ENCODE data around the gene SCARF2. TPM values are rescaled to one million over a fixed set of nuclear protein-coding genes. Genes with fewer than 3 reads are reported as not detected.

The SCARF2 gene
- total and polyA plus RNA-seq, 2 of the 13 experiments (the other 11 are each of a cell fraction or from before 2014, with no cell fraction given), result 3.3 to 6.2 TPM

- no peak within 1 kb of the TSS for H2AFZ ChIP-seq (ENCODE audit: low read length)
- DNase-seq (ENCODE audit: low spot score) (peak; percentile 83), ATAC-seq (peak; percentile 90), FAIRE-seq (peak; percentile 71)
- peaks cover 34% of the 10 kb centered on the region for H3K4me1 ChIP-seq (ENCODE audit: insufficient read depth, low read length)
- H3K4me2 ChIP-seq (ENCODE audit: low read depth, low read length), result peak within 1 kb of the TSS; percentile 80
- peak within 1 kb of the TSS; percentile 76 for H3K9ac ChIP-seq (ENCODE audit: insufficient read depth, low read depth, low read length)
- ChIA-PET POLR2A (interaction anchor here (0.6 to 1.6 kb wide), 9 partner anchors 9 to 277 kb away, joined by 3 to 7 read pairs (median 4); partner anchors contain the start of genes DGCR6L and TRMT2A), CTCF (ENCODE audit: low intra/inter-chr PET ratio, low total read pairs) (no interaction called here)
- peaks cover 1 to 14% of the 10 kb centered on the region in 2 experiments; a peak in 2 of 5 replicates for H3K27me3 ChIP-seq (ENCODE audit: control insufficient read depth in 1 of 2, insufficient read depth in 2 of 2, low read length in 2 of 2)
- no peaks in the 10 kb centered on the region; a peak in 1 of 5 replicates for H3K36me3 ChIP-seq (replicated peaks in 1 of 2; ENCODE audit: control insufficient read depth in 1 of 2, insufficient read depth in 2 of 2, low read length in 2 of 2)
- no peaks in the 10 kb centered on the region for H3K9me3 ChIP-seq (ENCODE audit: low read length)
- H3K27ac ChIP-seq (ENCODE audit: extremely low read length, insufficient read depth, low read length), result peak within 1 kb of the TSS; percentile 32
- no peaks in the 10 kb centered on the region for H4K20me1 ChIP-seq (ENCODE audit: insufficient read depth, low read length)
- H3K4me3 ChIP-seq (replicated peaks in 1 of 3; ENCODE audit: insufficient read depth in 1 of 3, low read depth in 2 of 3, low read length in 3 of 3), result peak within 1 kb of the TSS; percentile 59 to 82 (median 82)
- no peaks in the 10 kb centered on the region for H3K79me2 ChIP-seq (ENCODE audit: insufficient read depth, low read length)
- TSS peak; percentile 58 for BruUV-seq (replicated peaks)
- in situ Hi-C loops (cut with HindIII; ENCODE audit: extremely low pct_ligation_motif_present, low pct_unique_long_range_greater_than_20kb) (no loop called here), intact Hi-C loops (cut with micrococcal nuclease; ENCODE audit: unreplicated experiment) (no loop called here)
- 0% methylated on average over 3 of the region's 71 CpGs for WGBS (ENCODE audit: low lambda C conversion rate)
- TF ChIP-seq ZNF761 (CRISPR knock-in tag; conservative IDR thresholded peaks at IDR 0.05) (no peak), GMEB1 (CRISPR knock-in tag; IDR thresholded peaks at IDR 0.05; ENCODE audit: borderline replicate concordance) (peak; percentile 96), ZNF503 (CRISPR knock-in tag; IDR thresholded peaks at IDR 0.05) (no peak), FOXJ3 (CRISPR knock-in tag; IDR thresholded peaks at IDR 0.05; ENCODE audit: borderline replicate concordance) (no peak), ZMYM3 (CRISPR knock-in tag; IDR thresholded peaks at IDR 0.05) (0 out of 2 replicates have a peak, but pooled peaks have one; percentile 29), REST (IDR thresholded peaks at IDR 0.05; ENCODE audit: borderline replicate concordance in 1 of 2, low read depth in 1 of 2, low read length in 2 of 2) (0 out of 4 replicates have a peak, but pooled peaks of 1 of the 2 experiments have one; percentile 18), ZHX1 (CRISPR knock-in tag; IDR thresholded peaks at IDR 0.05; ENCODE audit: low read depth) (peak; percentile 17; the same call in 1 of the 2 replicates), JDP2 (CRISPR knock-in tag; IDR thresholded peaks at IDR 0.05; ENCODE audit: borderline replicate concordance) (no peak), POLR2A (IDR thresholded peaks at IDR 0.05; ENCODE audit: insufficient read depth in 1 of 2, low read depth in 2 of 2, low read length in 2 of 2) (peak; percentile 75 to 76; a peak in 3 of 4 replicates)
These were observed 43.7 kb downstream of the SCARF2 start, which contains the start of gene ZNF74 for GRCh38 chr22:20393705-20394476. TSS of gene ZNF74 (plus strand) at chr22:20394151. CDS start at chr22:20394629, 478 bp downstream.

Measured in HepG2 (cell line).